HL-60 (cell line): ENCODE results near the gene SOX18.
"Not testable (repeated sequence)": the region's sequence is repeated elsewhere in the genome, so short reads cannot be mapped to it uniquely, and the experiment has no call there.

Source experiments
- CTCF ChIP-seq: IDR thresholded peaks from one replicate; pipeline ENCODE4 v1.5.1; 2011; ENCODE audit warnings: low read length, control low read depth, inconsistent platforms; ENCODE audit not compliant: insufficient read depth
- GABPA ChIP-seq: IDR thresholded peaks from 2 replicates; pipeline ENCODE4 v1.6.1; 2012; ENCODE audit warnings: low read depth
- POLR2AphosphoS5 ChIP-seq: IDR thresholded peaks from 2 replicates; pipeline ENCODE4 v1.6.1; 2012; ENCODE audit warnings: low read depth
- REST ChIP-seq: IDR thresholded peaks from 2 replicates; pipeline ENCODE4 v1.6.1; 2012; ENCODE audit warnings: low read depth; ENCODE audit not compliant: insufficient replicate concordance
- SPI1 ChIP-seq: IDR thresholded peaks from 2 replicates; pipeline ENCODE4 v1.6.1; 2012; ENCODE audit warnings: low read depth, mild to moderate bottlenecking, borderline replicate concordance

- not testable (repeated sequence) for TF ChIP-seq CTCF, REST, POLR2AphosphoS5, SPI1, GABPA
Observed at GRCh38 chr20:64012385-64013154, 36.9 kb downstream of the SOX18 start.
